HG03060 (cell line): ENCODE results near the gene UBASH3A.

ENCODE experiments used
- ATAC-seq: cut with Tn5 transposase; IDR thresholded peaks from one replicate; pipeline ENCODE4 v1.9.1; 2021; ENCODE audit warnings: low read depth, moderate number of reproducible peaks; ENCODE audit not compliant: unreplicated experiment

The UBASH3A gene

GRCh38 chr21:42427809-42428419 is 24.2 kb downstream of the UBASH3A start:
- no peak for ATAC-seq

GRCh38 chr21:42429021-42429420 is 25.3 kb downstream of the UBASH3A start:
- ATAC-seq = no peak

DNA sequence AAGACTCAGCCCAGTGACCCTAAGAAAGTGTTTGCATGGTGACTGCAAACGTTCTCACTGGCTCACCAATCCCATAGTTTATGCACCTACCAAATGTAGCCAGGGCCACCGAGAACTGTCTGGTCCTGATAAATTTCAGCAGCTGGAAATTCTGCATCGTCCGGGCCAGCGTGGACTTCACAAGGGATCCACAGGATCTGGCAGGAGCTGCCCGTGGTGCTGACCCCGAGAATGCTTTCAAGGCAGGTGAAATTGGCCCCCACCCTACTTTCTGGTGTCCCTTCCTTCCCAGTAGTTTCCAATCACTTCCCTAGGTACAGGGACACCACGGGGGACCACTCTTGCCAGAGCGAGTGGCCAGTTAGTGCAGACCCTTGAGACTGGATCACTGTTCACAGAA is 26.2 kb downstream of the UBASH3A start:
- no peak for ATAC-seq

DNA sequence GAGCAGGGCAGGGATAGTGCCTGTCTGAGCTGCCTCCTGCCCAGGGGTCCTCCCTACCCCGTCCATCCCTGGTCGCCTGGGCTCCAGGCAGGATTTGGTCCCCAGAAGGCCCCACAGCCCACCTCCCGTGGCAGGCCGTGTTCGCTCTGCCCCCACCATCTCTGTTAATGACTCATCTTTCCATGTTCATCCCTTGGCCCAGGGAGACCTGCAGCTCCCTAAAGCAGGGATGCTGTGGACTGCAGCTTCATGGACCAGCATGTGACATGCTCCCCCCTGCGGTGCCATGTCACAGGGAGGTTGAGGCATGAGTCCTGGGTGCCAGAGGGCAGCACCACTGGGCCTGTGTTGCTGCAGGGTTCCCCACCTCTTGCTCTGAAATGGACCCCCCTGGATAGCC is 26.8 kb downstream of the UBASH3A start:
- no peak for ATAC-seq

DNA sequence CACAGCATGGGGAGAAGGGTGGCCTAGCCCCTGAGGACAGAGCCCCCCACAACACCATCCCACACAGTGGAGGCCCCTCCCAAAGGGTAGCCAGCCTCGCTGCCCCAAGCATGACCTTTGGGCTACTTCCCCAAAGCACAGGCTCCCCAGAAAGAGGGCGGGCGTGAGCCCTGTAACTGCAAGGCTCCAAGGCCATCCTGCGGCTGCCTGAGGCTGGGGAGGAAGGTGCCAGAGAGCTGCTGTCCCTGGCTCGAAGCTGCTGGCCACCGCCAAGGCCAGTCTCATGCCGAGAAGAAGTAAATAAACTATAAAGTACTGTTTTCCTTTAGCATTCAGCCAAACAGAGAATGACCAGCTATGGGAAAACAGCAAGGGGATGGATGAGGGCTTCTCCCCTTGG is 27.5 kb downstream of the UBASH3A start:
- no peak for ATAC-seq

DNA sequence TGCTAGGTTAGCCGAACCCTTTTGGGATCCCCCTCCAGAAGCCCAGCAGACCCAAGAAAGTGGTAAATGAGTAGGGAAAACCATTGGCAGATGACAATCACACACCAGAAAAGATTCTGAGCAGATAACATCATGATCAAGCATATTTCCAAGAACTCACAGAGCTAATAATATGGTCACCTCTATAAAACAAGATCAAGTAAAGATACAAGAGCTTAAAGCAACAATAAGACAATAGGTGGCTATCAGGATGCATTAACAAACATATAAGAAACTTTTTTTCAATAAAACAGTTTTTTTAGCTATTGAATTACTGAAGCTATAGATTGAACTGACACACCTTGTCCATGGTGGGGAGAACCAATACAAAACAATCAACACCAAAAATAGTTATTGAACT is 29.0 kb downstream of the UBASH3A start:
- ATAC-seq = no peak

- no peak for ATAC-seq
These were observed 30.3 kb downstream of the UBASH3A start for GRCh38 chr21:42433946-42434551.

GRCh38 chr21:42434884-42435283 is 31.2 kb downstream of the UBASH3A start:
- ATAC-seq = no peak

GRCh38 chr21:42435401-42435800 is 31.7 kb downstream of the UBASH3A start:
- no peak for ATAC-seq

GRCh38 chr21:42435833-42436232 is 32.1 kb downstream of the UBASH3A start:
- ATAC-seq = no peak

DNA sequence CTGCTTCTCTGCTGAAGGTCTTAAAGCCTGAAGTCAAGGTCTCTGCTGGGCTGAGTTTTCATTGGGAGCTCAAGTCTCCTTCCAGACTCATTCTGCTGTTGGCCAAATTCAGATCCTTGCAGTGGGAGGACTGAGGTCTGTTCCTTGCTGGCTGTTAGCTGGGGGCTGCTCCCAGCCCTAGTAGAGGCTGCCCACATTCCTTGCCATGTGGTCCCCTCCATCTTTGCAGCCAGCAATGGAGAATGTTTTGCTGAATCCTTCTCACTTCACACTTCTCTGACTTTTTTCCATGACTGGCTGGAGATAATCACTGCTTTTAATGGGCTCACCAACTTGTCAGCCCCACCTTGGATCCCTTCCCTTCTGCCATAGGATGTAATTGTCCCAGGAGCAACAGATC is 33.2 kb downstream of the UBASH3A start:
- ATAC-seq = no peak

GRCh38 chr21:42437786-42438185 is 34.1 kb downstream of the UBASH3A start:
- no peak for ATAC-seq

- ATAC-seq = no peak
These were observed 34.9 kb downstream of the UBASH3A start for GRCh38 chr21:42438316-42439205.

DNA sequence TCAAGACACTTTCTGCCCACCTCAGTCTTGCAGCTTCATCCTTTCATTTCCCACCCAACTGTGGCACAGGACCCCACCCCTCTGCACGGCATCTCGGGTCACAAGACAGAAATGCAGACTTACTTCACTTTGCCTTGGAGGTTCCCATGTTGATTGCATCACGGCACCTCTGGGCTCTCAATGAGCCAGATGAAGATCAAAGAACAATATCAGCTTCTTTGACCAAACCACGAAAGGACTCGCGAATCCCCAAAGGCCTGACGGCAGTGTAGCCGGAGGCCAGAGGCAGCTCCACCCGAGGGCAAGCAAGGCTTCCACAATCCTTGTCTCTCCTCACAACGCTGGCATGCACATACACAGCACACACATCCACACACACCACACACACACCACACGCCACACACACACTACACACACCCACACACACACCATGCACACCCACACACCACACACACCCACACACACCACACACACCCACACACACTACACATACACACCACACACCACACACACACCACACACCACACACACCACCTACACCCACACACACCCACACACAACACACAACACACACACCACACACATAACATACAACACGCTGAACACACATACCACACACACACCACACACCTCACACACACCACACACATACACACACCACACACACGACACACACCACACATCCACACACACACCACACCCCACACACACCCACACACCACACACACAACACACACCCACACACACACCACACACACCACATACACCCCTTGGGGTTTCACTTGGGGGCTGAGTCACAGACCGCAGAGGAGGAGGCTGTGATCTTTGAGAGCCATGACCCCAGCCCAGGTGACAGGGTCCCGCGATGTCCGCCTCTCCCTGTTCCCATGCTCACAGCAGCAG is 35.8 kb downstream of the UBASH3A start:
- ATAC-seq = no peak

DNA sequence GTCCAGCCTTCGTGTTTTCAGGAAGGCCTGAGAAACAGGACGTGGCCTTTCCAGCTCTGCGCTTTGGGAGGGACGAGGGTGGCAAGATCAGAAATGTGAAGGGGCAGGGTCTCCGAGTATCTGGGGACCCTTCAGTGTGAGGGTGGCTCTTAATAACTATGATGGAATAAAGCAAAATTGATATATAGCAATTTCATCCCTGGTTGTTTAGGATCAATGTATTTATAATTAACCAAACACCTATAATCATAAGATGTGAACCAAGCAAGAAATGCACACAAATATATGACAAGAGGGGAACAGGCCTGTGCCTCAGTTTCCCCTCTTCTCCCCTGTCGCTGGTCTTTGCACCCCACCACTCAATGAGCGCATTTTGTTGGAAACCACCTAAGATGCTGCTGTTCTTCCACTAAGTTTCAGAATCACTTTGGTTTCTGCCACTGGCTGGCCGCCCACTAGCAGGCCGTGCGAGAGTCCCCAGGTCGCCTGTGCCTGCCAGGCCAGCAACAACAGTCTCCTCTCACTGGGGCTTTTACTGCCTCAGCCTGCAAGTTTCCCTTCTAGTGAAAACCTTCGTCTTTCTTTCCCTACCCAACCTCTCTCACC is 36.6 kb downstream of the UBASH3A start:
- no peak for ATAC-seq

GRCh38 chr21:42441963-42442362 is 38.3 kb downstream of the UBASH3A start:
- no peak for ATAC-seq

- ATAC-seq = no peak
These were observed 39.6 kb downstream of the UBASH3A start for GRCh38 chr21:42443181-42443785.

DNA sequence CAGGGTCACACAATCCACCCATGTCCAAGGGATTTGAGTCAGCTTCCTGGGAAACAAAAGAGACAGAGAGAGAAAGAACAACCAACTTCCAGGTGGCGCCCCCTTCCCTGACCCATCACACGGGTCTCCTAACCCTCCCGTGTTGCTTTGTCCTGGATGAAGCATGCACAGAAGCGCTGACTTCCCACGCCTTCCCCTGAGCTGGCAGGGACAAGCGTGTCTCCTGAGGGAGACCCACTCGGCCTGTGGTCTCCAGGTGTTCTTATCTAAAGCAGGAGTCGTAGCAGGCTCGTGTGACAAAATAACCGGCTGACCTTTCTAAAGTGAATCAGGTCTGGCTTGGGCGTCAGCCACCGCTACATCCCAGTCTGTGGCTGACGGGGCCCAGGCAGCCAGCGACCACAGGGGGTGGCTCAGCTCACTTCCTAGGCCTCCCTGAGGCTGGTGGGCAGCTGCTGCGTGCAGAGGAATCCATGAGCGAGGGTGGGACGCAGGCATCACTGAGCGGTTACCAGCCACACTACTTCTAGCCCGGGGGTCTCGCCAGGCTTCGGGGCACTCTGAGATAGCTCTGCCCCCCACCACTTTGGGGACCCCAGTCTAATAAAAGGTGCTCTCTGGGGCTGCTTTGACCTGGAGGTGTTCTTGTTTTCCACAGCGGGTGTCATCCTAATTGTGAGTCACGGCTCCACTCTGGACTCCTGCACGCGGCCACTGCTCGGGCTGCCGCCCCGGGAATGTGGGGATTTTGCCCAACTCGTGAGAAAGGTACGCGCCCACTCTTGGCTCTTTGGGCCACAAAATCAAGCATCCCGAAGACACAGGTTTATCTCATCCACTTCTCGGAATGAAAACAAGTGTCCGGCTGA is 40.4 kb downstream of the UBASH3A start:
- no peak for ATAC-seq

DNA sequence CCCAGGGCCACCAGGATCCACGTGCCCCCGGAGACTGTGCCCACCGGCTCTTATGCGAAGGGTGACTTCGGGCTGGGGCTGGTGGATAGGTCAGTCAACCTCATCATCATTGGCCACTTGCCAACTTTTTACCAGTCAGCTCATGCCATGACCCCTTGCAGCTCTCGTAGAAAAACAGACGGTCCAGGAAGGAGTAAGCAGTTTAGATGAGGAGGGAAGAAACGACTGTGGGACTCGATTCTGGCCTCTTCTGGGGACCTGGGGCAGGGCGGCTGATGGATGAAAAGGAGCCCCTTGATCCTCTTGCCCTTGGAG is 41.0 kb downstream of the UBASH3A start:
- ATAC-seq = no peak
